AG04449 (cell line): ENCODE measurements around the gene FAM222A.

Experiments used
- CTCF ChIA-PET: fragments of 350-600 bp; formaldehyde crosslinking; extraction: SDS; loops from one replicate; lab custom pipeline; 2021; ENCODE audit warnings: antibody characterized with exemption; lab: Yijun Ruan, JAX
- POLR2A ChIA-PET: fragments of 400-600, 350-600 bp; formaldehyde crosslinking; extraction: SDS; loops from one replicate; lab custom pipeline; 2020; ENCODE audit warnings: antibody characterized with exemption, inconsistent platforms; lab: Yijun Ruan, JAX
- DNase-seq: peaks from one replicate; pipeline ENCODE4 v3.0.0-alpha.2; 2010; ENCODE audit warnings: low read depth, low spot score
- H3K4me3 ChIP-seq: 2 replicates; pipeline ENCODE4 v1.5.1; 2011; ENCODE audit warnings: low read depth, mild to moderate bottlenecking, control low read depth, low read length
- TF ChIP-seq, protein P1 (sequence below): IDR thresholded peaks from one replicate; pipeline ENCODE4 v1.5.1; 2011; ENCODE audit warnings: mild to moderate bottlenecking, moderate library complexity, low read length, control low read depth, inconsistent platforms; ENCODE audit not compliant: insufficient read depth; ENCODE audit errors: missing control alignments

The FAM222A gene

DNA sequence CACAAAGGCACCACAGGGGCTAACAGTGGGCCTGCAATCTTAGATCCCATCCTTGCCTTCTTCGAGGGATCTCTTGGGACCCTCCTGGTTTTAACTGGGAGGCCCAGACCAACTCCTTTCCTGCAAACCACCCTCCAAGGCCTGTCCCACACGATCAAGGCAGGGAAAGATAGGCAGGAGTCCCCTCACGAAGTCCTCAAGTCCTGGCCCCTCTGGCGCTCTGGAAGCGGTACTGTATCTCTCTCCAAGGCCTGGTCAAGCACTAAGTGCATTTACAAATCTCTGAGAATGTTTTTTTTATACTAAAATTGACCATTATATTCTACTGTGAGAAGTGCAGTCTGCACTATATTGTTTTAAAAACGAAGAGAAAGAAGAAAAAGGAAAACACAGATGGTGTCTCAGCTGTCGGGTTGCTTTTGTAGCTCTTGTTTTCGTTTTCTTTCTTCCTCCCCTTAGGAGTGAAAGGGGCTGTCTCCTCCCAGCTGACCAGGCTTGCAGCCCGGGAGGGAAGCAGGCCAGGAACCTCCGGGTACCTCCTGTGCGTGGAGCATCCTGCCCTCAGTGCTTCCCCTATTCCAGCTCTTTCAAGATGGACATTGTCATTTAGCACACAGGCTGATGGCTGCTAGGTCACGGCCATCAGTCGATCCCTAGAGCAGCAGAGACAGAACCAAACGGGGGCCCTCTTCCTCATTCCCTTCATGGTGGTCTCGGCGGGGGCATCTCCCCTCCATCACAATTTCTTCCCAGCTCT lies 56.7 kb downstream of the FAM222A start:
- no peak overlapping the region for H3K4me3 ChIP-seq
- no peak for DNase-seq
- ChIA-PET POLR2A (no interaction called here), CTCF (interaction anchor here (0.6 to 10.4 kb wide), 5 partner anchors 9 to 342 kb away, joined by 3 to 204 read pairs (median 4); no protein-coding TSS in a partner anchor)
- TF ChIP-seq, protein P1, sequence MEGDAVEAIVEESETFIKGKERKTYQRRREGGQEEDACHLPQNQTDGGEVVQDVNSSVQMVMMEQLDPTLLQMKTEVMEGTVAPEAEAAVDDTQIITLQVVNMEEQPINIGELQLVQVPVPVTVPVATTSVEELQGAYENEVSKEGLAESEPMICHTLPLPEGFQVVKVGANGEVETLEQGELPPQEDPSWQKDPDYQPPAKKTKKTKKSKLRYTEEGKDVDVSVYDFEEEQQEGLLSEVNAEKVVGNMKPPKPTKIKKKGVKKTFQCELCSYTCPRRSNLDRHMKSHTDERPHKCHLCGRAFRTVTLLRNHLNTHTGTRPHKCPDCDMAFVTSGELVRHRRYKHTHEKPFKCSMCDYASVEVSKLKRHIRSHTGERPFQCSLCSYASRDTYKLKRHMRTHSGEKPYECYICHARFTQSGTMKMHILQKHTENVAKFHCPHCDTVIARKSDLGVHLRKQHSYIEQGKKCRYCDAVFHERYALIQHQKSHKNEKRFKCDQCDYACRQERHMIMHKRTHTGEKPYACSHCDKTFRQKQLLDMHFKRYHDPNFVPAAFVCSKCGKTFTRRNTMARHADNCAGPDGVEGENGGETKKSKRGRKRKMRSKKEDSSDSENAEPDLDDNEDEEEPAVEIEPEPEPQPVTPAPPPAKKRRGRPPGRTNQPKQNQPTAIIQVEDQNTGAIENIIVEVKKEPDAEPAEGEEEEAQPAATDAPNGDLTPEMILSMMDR: no peak

DNA sequence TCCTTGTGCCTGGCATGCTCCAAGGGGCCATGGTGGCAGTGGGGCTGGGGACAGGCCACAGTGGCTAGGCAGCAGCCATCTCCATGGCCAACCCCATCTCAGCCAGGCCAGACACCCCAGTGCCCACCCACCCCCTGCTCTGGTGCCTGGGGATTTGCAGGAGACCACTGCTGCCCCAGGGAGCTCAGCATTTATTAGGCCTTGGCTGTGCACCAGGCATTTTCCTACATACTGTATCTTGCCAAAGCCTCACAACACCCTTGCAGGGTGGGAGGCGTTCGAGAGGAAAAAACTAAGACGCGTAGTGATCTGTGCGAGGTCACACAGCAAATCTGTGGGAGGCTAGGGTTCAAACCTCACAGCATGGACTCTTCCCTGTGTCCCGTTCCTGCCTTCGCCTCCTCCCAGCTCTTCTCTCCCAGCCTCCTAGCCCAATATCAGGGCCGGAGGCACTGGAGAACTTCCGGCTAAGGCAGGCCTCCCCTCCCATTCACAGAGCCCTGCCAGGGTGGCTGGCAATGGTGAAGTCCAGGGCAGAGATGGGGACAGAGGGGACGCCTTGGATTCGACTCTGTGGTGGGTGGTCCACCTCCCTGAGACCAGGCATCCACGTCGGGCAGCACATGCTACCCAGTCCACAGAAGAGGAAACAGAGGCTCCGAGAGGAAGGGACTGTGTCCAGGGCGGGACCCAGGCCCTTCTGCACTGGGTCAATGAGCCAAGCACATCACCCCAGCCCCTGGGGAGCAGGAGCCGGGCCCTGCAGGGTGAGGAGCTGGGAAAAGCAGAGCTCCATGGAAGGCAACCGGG lies 57.4 kb downstream of the FAM222A start:
- TF ChIP-seq, protein P1: no peak
- POLR2A ChIA-PET: no interaction called here
- CTCF ChIA-PET: interaction anchor here (0.6 to 10.4 kb wide), 5 partner anchors 8 to 251 kb away, joined by 3 to 241 read pairs (median 10); no protein-coding TSS in a partner anchor
- H3K4me3 ChIP-seq: no peak overlapping the region
- no peak for DNase-seq

DNA sequence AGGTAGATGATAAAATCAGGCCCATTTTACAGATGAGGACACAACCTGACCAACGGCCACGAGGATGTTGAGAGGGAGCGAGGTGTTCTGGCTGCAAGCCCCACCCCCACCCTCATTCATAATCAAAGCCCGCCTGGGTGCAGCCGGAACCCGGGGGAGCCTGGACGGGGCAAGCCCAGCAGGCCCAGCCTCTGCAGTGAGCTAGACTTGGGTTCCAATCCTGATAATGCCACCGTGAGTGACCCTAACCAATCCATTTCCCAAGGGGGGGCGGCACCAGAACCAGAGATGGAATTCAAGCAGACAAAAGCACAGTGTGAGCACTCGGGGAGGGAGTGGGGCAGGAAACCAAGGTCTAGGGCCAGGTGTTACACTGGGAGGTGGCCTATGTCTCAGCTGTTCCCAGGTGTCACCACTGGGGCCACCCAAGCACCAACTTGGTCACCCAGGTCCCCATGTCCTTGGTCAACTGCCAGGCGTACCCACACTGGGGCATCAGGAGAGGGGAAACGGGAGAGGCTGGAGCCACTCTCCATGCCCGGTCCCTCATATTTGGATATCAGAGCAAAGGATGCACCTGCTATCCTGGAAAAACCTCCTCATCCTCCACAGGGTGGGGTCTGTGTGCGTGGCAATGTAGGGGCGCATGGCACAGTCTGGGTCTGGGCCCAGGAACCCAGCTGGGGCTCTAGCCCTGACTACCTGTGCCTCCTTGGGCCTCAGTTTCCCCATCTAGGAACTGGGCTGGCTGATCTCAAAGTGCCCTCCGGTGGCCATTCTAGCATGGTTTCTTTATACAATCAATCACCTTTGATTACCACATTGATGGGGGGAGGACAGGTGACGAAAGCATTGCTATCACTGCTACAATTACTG lies 58.4 kb downstream of the FAM222A start:
- H3K4me3 ChIP-seq: no peak overlapping the region
- POLR2A ChIA-PET: no interaction called here
- TF ChIP-seq, protein P1: no peak
- DNase-seq: no peak
- CTCF ChIA-PET: interaction anchor here (1.7 to 10.4 kb wide), 3 partner anchors 33 to 252 kb away, joined by 4 to 241 read pairs (median 204); no protein-coding TSS in a partner anchor

DNA sequence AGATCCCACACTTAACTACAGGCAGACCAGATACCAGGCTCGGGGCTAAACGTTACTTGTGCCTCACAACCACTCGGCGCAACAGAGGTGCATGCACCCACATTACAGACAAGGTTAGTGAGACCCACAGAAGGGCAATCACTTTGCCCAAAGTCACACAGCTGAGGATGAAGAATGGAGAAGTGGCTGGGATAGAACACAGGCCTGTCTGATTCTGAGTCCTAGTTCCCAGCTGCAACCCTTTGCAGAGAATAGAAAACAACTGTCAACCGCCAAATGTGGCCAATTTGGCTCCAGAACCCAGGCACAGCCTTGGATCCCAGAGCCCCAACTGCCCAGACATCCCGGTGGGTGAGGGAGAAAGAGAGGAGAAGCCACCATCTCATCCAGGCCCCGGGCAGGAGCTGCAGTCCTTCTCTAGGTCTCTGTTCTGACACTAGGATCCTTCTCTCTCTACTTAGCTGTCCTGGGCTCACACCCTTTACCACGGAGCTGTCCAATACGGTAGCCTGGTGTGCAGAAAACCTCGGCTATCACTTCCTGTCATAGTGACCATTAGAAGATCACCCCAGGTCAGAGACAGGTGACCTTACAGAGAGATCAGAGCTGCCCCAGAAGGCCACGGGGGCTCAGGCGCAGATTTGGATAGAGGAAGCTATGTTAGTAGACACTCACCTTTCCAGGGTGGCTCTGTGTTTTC lies 59.1 kb downstream of the FAM222A start:
- TF ChIP-seq, protein P1: no peak

DNA sequence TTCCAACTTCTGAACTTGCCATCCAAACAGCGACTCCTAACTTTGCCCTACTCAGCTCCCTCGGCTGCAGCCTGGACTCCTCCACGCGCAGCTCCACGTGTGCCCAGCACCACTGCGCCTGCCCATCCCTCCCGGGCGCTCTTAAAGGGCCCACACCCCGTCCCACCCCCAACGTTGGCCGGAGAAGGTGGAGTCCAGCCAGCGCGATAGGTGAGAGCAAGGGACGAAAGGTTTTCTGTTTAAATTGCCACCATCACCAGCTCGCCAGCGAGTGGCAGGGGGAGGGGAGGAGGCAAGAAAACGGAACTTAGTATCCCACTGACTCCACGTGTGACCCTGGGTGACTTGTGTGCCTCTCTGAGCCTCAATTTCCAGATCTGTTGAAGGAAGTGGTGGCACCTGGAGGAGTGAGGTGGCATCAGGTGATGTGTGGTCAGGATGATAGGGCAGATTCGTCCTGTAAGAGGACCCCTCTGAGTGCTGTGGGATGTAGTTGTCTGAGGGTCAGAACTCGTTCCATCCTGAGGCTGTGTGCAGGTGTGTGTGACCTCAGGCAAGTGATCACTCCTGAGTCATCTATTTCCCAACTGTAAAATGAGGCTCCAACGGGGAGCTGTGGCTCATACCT lies 59.9 kb downstream of the FAM222A start:
- POLR2A ChIA-PET: no interaction called here
- H3K4me3 ChIP-seq: no peak overlapping the region
- DNase-seq: no peak
- TF ChIP-seq, protein P1: no peak
- CTCF ChIA-PET: interaction anchor here (0.6 to 10.4 kb wide), 16 partner anchors 10 to 346 kb away, joined by 3 to 241 read pairs (median 9); no protein-coding TSS in a partner anchor

More for the DNA sequence above, 59.1 kb downstream of the FAM222A start:
- no peak overlapping the region for H3K4me3 ChIP-seq
- CTCF ChIA-PET: interaction anchor here (0.6 to 10.4 kb wide), 9 partner anchors 9 to 346 kb away, joined by 3 to 241 read pairs (median 14); no protein-coding TSS in a partner anchor
- POLR2A ChIA-PET: no interaction called here
- DNase-seq: no peak
